Astrocyte (in vitro differentiated cells and primary cell): ENCODE measurements around the gene RNF167.

ENCODE experiments used
- EZH2 ChIP-seq: IDR thresholded peaks from 2 replicates; pipeline ENCODE4 v1.6.1; 2012; ENCODE audit warnings: mild to moderate bottlenecking, low read length, inconsistent platforms; ENCODE audit not compliant: insufficient read depth
- TF ChIP-seq, protein P1 (sequence below): IDR thresholded peaks from 2 replicates; pipeline ENCODE4 v1.5.1; 2011; ENCODE audit warnings: low read depth, mild to moderate bottlenecking, inconsistent platforms, low read length, moderate library complexity; ENCODE audit not compliant: insufficient read depth

DNA sequence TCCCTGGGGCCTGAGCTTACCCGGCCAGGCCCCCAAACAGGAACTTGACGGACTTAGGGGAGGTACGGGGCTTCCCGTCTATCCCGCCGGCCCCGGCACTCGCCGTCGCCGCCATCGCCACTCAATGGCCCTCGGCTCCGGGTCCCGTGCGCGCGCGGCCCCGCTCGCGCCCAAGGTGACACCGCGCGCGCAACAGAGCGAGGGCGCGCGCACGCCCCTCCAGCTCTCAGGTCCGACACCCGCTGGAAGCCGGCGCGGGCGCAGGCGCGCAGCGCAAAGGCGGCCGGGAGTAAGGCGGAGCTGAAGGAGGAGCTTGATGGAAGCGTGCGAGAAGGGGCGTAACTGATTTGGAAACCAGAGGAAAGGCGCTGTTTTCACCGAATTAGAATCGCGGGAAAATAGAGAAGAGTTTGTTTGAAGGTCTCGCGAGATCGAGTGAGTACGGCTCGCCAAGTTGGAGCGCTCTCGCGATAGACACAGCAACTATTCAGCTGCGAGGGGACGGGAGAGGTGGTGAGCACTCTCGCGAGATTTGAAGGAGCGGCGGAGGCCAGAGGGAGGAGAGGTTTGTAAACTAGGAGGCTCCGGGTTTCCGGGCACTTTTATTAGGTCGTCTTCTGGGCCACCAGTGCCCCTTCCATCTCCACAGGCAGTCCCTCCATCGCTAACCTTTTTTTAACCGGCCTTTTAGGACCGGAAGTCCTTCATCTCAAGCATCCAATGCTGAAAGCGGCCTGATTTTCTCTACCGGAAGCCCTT is at the start of gene RNF167, which contains the start of gene SLC25A11:
- TF ChIP-seq, protein P1, sequence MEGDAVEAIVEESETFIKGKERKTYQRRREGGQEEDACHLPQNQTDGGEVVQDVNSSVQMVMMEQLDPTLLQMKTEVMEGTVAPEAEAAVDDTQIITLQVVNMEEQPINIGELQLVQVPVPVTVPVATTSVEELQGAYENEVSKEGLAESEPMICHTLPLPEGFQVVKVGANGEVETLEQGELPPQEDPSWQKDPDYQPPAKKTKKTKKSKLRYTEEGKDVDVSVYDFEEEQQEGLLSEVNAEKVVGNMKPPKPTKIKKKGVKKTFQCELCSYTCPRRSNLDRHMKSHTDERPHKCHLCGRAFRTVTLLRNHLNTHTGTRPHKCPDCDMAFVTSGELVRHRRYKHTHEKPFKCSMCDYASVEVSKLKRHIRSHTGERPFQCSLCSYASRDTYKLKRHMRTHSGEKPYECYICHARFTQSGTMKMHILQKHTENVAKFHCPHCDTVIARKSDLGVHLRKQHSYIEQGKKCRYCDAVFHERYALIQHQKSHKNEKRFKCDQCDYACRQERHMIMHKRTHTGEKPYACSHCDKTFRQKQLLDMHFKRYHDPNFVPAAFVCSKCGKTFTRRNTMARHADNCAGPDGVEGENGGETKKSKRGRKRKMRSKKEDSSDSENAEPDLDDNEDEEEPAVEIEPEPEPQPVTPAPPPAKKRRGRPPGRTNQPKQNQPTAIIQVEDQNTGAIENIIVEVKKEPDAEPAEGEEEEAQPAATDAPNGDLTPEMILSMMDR = no peak
- no peak for TF ChIP-seq EZH2
